Uterus (tissue), 2 donors: ENCODE results near the gene FZD10.

Experiments
- POLR2A ChIP-seq, 2 donors: fragments of 450-650 bp; IDR thresholded peaks; one replicate each; pipeline ENCODE4 v1.6.1; 2016; ENCODE audit warnings: antibody characterized with exemption in 2 of 2, mild to moderate bottlenecking in 1 of 2, moderate library complexity in 1 of 2
- TF ChIP-seq, protein P1 (sequence below), 4 experiments: fragments of 200-600 bp in 2 of 4; fragments of 450-650 bp in 2 of 4; sonication (generic) in 2 of 4; IDR thresholded peaks; one replicate each; pipeline ENCODE4 v1.5.1; 2016 to 2019; ENCODE audit warnings: antibody characterized with exemption in 4 of 4, mild to moderate bottlenecking in 2 of 4, moderate library complexity in 1 of 4

DNA sequence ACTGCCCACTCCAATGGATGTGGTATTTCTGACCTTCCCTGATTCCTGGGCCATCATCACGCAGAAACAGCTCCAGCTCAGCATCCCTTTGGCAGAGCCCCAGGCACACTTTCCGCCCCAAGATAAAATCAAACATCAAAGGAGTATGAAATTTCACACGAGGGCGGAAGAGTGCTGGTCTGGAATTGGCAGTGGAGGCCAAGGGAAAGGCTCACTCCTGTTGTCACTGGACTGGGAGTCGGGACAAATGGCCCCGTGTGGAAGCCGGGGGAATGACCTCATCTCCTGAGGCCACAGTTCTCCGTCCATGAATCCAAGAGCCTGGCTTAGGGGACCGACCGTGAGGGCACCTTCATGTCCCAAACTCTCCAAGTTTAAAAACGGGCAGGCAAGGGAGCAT, 40.9 kb downstream of the FZD10 start:
- TF ChIP-seq, protein P1, sequence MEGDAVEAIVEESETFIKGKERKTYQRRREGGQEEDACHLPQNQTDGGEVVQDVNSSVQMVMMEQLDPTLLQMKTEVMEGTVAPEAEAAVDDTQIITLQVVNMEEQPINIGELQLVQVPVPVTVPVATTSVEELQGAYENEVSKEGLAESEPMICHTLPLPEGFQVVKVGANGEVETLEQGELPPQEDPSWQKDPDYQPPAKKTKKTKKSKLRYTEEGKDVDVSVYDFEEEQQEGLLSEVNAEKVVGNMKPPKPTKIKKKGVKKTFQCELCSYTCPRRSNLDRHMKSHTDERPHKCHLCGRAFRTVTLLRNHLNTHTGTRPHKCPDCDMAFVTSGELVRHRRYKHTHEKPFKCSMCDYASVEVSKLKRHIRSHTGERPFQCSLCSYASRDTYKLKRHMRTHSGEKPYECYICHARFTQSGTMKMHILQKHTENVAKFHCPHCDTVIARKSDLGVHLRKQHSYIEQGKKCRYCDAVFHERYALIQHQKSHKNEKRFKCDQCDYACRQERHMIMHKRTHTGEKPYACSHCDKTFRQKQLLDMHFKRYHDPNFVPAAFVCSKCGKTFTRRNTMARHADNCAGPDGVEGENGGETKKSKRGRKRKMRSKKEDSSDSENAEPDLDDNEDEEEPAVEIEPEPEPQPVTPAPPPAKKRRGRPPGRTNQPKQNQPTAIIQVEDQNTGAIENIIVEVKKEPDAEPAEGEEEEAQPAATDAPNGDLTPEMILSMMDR (IDR thresholded peaks at IDR 0.05): no peak
- TF ChIP-seq POLR2A (IDR thresholded peaks at IDR 0.05): no peak
